ENCODE results near the gene MALRD1. TPM values are rescaled to one million over a fixed set of nuclear protein-coding genes. Genes with fewer than 3 reads are reported as not detected.

Gene MALRD1
- total and polyA plus RNA-seq, 10 donors = 0.06 to 1.6 (median 0.43) TPM

GRCh38 chr10:19158358-19158757 is 109.8 kb downstream of the MALRD1 start:
- Histone ChIP-seq H3K27ac (no peak overlapping the region), H3K4me3 (no peak overlapping the region), H3K36me3 (no peaks in the 10 kb centered on the region), H3K27me3 (replicated peaks in 1 of 7) (no peaks in the 10 kb centered on the region), H3K4me1 (no peaks in the 10 kb centered on the region), H3K9me3 (no peaks in the 10 kb centered on the region)
- no peak for TF ChIP-seq POLR2A (IDR thresholded peaks at IDR 0.05)
- TF ChIP-seq CTCF (IDR thresholded peaks at IDR 0.05 in 8 of 11, conservative IDR thresholded peaks at IDR 0.05 in 3 of 11) = no peak
- TF ChIP-seq POLR2AphosphoS5 (IDR thresholded peaks at IDR 0.05) = no peak
- WGBS, 5 donors = 75 to 90% (median 80%) methylated on average over 2 of the region's 2 CpGs
- DNase-seq = no peak
- intact Hi-C loops (cut with DNase I; ENCODE audit: low total_unique reads) = no loop called here

GRCh38 chr10:19158870-19159269 is 110.3 kb downstream of the MALRD1 start:
- TF ChIP-seq CTCF (IDR thresholded peaks at IDR 0.05 in 8 of 11, conservative IDR thresholded peaks at IDR 0.05 in 3 of 11) = no peak
- intact Hi-C loops (cut with DNase I; ENCODE audit: low total_unique reads) = no loop called here
- Histone ChIP-seq H3K4me1 (no peaks in the 10 kb centered on the region), H3K27ac (no peak overlapping the region), H3K36me3 (no peaks in the 10 kb centered on the region), H3K27me3 (replicated peaks in 1 of 7) (no peaks in the 10 kb centered on the region), H3K4me3 (no peak overlapping the region), H3K9me3 (no peaks in the 10 kb centered on the region)
- no peak for DNase-seq
- 68 to 82% (median 81%) methylated on average over 3 of the region's 3 CpGs for WGBS, 5 donors

GRCh38 chr10:19164461-19164860 is 115.9 kb downstream of the MALRD1 start:
- no peak overlapping the region for H3K4me3 ChIP-seq
- WGBS, 5 donors = 90 to 95% (median 91%) methylated on average over 1 of the region's 1 CpG
- peaks cover 0 to 4% (median 0%) of the 10 kb centered on the region in 8 donors for H3K9me3 ChIP-seq
- H3K27me3 ChIP-seq (replicated peaks in 1 of 7) = no peaks in the 10 kb centered on the region
- H3K4me1 ChIP-seq = no peaks in the 10 kb centered on the region
- H3K36me3 ChIP-seq = no peaks in the 10 kb centered on the region
- intact Hi-C loops (cut with DNase I; ENCODE audit: low total_unique reads) = no loop called here
- TF ChIP-seq CTCF (IDR thresholded peaks at IDR 0.05 in 8 of 11, conservative IDR thresholded peaks at IDR 0.05 in 3 of 11) (no peak), POLR2A (IDR thresholded peaks at IDR 0.05) (no peak), POLR2AphosphoS5 (IDR thresholded peaks at IDR 0.05) (no peak)
- DNase-seq = no peak
- no peak overlapping the region for H3K27ac ChIP-seq

GRCh38 chr10:19168584-19168983 is 120.0 kb downstream of the MALRD1 start:
- H3K36me3 ChIP-seq = no peaks in the 10 kb centered on the region
- H3K9me3 ChIP-seq = peaks cover 0 to 4% (median 0%) of the 10 kb centered on the region in 8 donors
- no peak overlapping the region for H3K27ac ChIP-seq
- H3K27me3 ChIP-seq (replicated peaks in 1 of 7) = no peaks in the 10 kb centered on the region
- no peak overlapping the region for H3K4me3 ChIP-seq
- H3K4me1 ChIP-seq = no peaks in the 10 kb centered on the region
- WGBS, 5 donors = 56 to 80% (median 71%) methylated on average over 2 of the region's 2 CpGs
- no peak for TF ChIP-seq POLR2AphosphoS5 (IDR thresholded peaks at IDR 0.05)
- no peak for TF ChIP-seq POLR2A (IDR thresholded peaks at IDR 0.05)
- intact Hi-C loops (cut with DNase I; ENCODE audit: low total_unique reads) = no loop called here
- DNase-seq = no peak

GRCh38 chr10:19169041-19169440 is 120.4 kb downstream of the MALRD1 start:
- WGBS, 5 donors = 71 to 94% (median 86%) methylated on average over 2 of the region's 2 CpGs
- no peaks in the 10 kb centered on the region for H3K36me3 ChIP-seq
- H3K9me3 ChIP-seq = peaks cover 0 to 4% (median 0%) of the 10 kb centered on the region in 8 donors
- no peak for TF ChIP-seq POLR2AphosphoS5 (IDR thresholded peaks at IDR 0.05)
- TF ChIP-seq CTCF (IDR thresholded peaks at IDR 0.05 in 8 of 11, conservative IDR thresholded peaks at IDR 0.05 in 3 of 11) = no peak
- TF ChIP-seq POLR2A (IDR thresholded peaks at IDR 0.05) = no peak
- intact Hi-C loops (cut with DNase I; ENCODE audit: low total_unique reads) = no loop called here
- no peaks in the 10 kb centered on the region for H3K27me3 ChIP-seq (replicated peaks in 1 of 7)
- no peaks in the 10 kb centered on the region for H3K4me1 ChIP-seq
- H3K4me3 ChIP-seq = no peak overlapping the region
- no peak for DNase-seq
- no peak overlapping the region for H3K27ac ChIP-seq
